HEK293T (cell line): ENCODE data around the gene VWA8.

Source experiments
- BHLHE40 ChIP-seq: fragments of 450-650 bp; IDR thresholded peaks from 2 replicates; pipeline ENCODE4 v1.6.1; 2016; ENCODE audit warnings: mild to moderate bottlenecking, moderate library complexity, borderline replicate concordance
- CTBP1 ChIP-seq: fragments of 450-650 bp; IDR thresholded peaks from 2 replicates; pipeline ENCODE4 v1.6.1; 2016; ENCODE audit warnings: borderline replicate concordance
- ELF4 ChIP-seq: fragments of 450-650 bp; IDR thresholded peaks from 2 replicates; pipeline ENCODE4 v1.6.1; 2017; ENCODE audit warnings: antibody characterized with exemption
- FOXM1 ChIP-seq: fragments of 450-650 bp; IDR thresholded peaks from 2 replicates; pipeline ENCODE4 v1.6.1; 2017; ENCODE audit warnings: mild to moderate bottlenecking, borderline replicate concordance
- PKNOX1 ChIP-seq: fragments of 450-650 bp; IDR thresholded peaks from 2 replicates; pipeline ENCODE4 v1.6.1; 2016
- SP1 ChIP-seq: fragments of 450-650 bp; IDR thresholded peaks from 2 replicates; pipeline ENCODE4 v1.6.1; 2017
- SUZ12 ChIP-seq: fragments of 450-650 bp; IDR thresholded peaks from 2 replicates; pipeline ENCODE4 v1.6.1; 2016; ENCODE audit warnings: mild to moderate bottlenecking
- TARDBP ChIP-seq: fragments of 450-650 bp; IDR thresholded peaks from 2 replicates; pipeline ENCODE4 v1.6.1; 2016

- TF ChIP-seq SP1 (no peak), SUZ12 (no peak), BHLHE40 (no peak), ELF4 (no peak), CTBP1 (no peak), PKNOX1 (no peak), TARDBP (no peak), FOXM1 (no peak)
Observed at GRCh38 chr13:41633776-41634175, 327.1 kb downstream of the VWA8 start.
